ENCODE results near the gene EP400.
"Not testable (repeated sequence)": the region's sequence is repeated elsewhere in the genome, so short reads cannot be mapped to it uniquely, and the experiment has no call there.

EP400 gene

GRCh38 chr12:131948713-131949430 is 870 bp upstream of the EP400 start:
- DNase-seq (ENCODE audit: low spot score): not testable (repeated sequence)

- peak; percentile 34 for DNase-seq (ENCODE audit: low spot score)
Measured at GRCh38 chr12:131950182-131950913, 606 bp downstream of the EP400 start.

- DNase-seq (ENCODE audit: low spot score): not testable (repeated sequence)
Measured at GRCh38 chr12:131953810-131954209, 4.1 kb downstream of the EP400 start.

GRCh38 chr12:131954460-131954859 is 4.7 kb downstream of the EP400 start:
- DNase-seq (ENCODE audit: low spot score): not testable (repeated sequence)

DNA sequence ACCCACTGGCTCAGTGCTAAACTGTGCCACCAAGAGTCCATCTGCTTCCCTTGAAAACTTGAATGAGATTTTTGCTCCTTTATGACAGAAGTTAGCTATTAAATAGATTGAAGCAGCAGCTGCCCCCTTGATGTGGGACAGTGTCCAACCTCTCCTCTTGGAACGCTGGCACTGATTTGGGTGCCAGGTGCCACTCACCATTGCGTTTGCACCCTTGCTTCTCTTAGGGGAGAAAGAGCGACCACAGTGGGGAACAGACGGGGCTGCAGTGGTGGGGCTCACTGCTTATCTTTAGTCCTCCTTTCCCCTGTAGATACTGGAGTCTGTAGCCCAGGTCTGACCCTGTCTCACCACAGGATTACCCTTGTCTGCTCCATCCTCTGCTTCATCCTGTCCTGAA is 9.4 kb downstream of the EP400 start:
- no peak for DNase-seq (ENCODE audit: low spot score)

DNA sequence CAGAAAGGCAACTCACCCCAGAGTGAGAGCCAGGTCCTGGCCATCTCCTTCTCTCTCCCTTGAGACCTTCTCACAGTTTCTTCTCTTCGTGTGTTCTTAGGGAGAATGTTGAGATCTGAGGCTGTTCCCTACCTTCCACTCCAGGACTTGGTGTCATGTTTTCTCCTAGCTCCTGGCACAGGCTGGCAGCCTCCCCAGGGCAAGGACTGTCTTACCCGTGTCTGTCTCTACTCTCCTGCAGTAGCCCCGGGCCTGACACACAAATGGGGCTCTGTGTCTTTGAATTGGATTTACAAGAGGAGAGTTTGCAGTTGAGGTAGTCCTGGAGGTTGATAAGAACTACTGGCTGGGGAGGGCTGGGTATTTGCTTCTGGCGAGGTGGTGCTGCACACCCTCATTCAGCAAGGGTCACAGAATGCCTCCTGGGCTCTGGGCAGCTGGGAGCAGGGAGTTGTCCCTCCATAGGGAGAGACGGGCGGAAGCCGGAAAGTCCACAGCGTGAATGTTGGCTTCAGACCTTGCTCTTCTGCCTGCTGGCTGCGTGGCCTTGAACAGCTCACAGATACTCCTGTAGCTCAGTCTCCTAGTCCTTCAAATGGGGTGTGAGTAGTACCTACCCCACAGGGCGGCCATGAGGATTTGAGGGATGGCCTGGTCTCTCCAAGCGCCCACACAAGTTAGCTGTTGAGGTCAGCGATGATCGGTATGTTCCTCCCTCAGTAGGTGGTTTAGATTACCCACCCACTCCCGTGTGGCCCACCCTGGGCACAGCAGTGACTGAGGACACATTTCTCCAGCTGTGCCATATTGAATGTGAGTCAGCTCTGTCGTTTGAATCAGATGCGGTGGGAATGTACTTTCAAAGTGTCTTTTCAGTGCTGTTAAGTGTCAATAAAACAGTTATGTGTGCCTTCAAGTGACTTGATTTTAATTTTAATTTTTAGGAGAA is 10.2 kb downstream of the EP400 start:
- DNase-seq (ENCODE audit: low spot score): no peak

- not testable (repeated sequence) for DNase-seq (ENCODE audit: low spot score)
Measured at GRCh38 chr12:131960590-131961325, 11.0 kb downstream of the EP400 start.

GRCh38 chr12:131961328-131961727 is 11.6 kb downstream of the EP400 start:
- not testable (repeated sequence) for DNase-seq (ENCODE audit: low spot score)

GRCh38 chr12:131962069-131962468 is 12.3 kb downstream of the EP400 start:
- no peak for DNase-seq (ENCODE audit: low spot score)

DNA sequence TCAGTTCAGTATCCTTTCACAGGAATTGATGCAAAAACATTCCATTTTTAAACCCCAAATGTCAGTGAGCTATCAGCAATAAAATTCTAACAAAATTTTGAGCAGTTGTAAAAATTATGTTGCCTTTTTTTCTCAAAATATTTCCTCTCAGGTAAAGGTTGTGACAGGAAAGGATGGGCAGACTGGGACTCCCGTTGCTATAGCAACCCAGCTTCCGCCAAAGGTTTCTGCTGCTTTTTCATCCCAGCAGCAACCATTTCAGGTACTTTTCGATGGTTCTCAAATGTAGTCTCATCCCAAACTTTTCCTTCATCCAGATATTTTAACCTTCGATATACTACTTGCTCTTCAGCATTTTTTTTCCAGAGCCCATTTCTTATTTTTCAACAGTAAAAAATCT is 13.6 kb downstream of the EP400 start:
- DNase-seq (ENCODE audit: low spot score): no peak

GRCh38 chr12:131965073-131965472 is 15.3 kb downstream of the EP400 start:
- DNase-seq (ENCODE audit: low spot score): no peak

- DNase-seq (ENCODE audit: low spot score): no peak
Measured at GRCh38 chr12:131971226-131971625, 21.5 kb downstream of the EP400 start.

DNA sequence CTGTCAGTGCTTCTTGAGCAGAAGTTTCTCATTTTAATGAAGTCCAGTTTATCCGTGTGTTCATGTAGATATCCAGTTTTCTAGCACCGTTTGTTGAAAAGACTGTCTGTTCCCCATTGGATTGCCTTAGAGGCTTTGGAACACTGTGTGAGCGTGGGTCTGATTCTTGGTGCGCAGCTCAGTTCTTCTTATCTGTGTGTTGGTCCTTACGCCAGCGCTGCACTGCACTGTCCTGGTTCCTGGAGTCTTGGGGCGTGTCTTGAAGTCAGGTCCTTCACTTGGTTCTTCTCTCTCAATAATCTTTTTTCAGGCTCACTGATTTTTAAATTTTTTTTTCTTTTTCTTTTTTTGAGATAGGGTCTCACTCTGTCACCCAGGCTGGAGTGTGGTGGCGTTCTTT is 25.5 kb downstream of the EP400 start:
- DNase-seq (ENCODE audit: low spot score): no peak

GRCh38 chr12:131979606-131980005 is 29.9 kb downstream of the EP400 start:
- no peak for DNase-seq (ENCODE audit: low spot score)

DNA sequence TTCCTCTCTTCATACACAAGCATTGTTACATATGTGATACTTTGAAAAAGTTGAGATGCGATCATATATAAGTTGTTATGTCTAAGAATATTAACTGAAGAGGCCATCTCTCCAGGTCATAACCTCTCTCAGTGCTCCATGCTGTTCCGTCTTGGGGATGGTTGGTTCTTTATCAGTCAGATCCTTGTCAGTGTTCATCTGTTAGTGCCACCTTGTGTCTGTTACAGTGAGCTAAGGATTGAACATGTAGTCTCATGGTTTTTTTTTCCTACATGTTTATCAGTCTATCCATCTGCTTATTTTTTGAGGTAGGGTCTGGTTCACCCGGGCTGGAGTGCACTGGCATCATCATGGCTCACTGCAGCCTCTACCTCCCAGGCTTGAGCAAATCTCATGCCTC is 30.5 kb downstream of the EP400 start:
- DNase-seq (ENCODE audit: low spot score): no peak

GRCh38 chr12:131981388-131981787 is 31.6 kb downstream of the EP400 start:
- no peak for DNase-seq (ENCODE audit: low spot score)

DNA sequence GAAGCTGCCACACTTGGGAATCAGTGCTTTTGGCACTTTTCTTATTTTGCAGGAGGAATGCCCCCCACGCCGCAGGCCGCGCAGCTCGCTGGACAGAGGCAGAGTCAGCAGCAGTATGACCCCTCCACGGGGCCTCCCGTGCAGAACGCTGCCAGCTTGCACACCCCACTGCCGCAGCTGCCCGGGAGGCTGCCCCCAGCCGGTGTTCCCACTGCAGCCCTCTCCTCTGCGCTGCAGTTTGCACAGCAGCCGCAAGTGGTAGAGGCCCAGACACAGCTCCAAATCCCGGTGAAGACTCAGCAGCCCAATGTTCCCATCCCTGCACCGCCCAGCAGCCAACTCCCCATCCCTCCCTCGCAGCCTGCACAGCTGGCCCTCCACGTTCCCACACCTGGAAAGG is 32.3 kb downstream of the EP400 start:
- DNase-seq (ENCODE audit: low spot score): no peak

GRCh38 chr12:131983026-131983425 is 33.3 kb downstream of the EP400 start:
- DNase-seq (ENCODE audit: low spot score): no peak

GRCh38 chr12:131983554-131983953 is 33.8 kb downstream of the EP400 start:
- DNase-seq (ENCODE audit: low spot score): no peak

DNA sequence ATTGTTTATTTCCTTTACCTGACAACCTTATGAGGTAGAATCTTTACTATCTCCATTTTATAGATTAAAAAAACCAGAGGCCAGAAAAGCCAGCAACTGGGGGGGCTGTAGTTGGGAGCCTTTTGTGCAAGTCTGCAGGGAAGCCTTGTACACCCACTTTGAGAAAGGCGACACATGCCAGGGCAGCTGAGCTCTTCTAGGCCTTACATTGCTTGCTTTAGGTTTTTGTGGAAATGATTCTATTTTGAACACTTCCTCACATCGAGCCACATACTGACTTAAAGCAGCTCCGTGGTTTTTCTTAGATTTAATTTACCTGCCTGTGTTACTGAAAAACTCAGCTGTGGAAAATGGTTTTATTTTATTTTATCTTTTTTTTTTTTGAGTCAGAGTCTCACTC is 34.6 kb downstream of the EP400 start:
- DNase-seq (ENCODE audit: low spot score): no peak

DNA sequence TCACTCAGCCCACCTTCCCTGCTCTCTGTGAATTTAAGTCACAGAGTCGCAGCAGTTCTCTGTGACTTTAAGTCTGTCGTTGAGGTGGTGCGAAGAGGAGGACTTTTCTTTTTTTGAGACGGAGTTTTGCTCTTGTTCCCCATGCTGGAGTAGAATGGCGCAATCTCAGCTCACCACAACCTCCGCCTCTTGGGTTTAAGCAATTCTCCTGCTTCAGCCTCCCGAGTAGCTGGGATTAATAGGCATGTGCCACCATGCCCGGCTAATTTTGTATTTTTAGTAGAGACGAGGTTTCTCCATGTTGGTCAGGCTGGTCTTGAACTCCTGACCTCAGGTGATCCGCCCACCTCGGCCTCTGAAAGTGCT is 35.8 kb downstream of the EP400 start:
- DNase-seq (ENCODE audit: low spot score): not testable (repeated sequence)

- DNase-seq (ENCODE audit: low spot score): no peak
Measured at GRCh38 chr12:131986361-131986760, 36.6 kb downstream of the EP400 start.
